ENCODE data around the gene KCNAB1.
A peak's percentile ranks its signal among the peaks of the same experiment; 100 is the strongest.

KCNAB1 gene

GRCh38 chr3:156530980-156531379 is 410.6 kb downstream of the KCNAB1 start:
- no peak for DNase-seq (ENCODE audit: low read depth in 3 of 3, low spot score in 1 of 3)

GRCh38 chr3:156532730-156533129 is 412.4 kb downstream of the KCNAB1 start:
- no peak for DNase-seq (ENCODE audit: low read depth in 3 of 3, low spot score in 1 of 3)

- no peak for DNase-seq (ENCODE audit: low read depth in 3 of 3, low spot score in 1 of 3)
Observed at GRCh38 chr3:156533205-156533604, 412.8 kb downstream of the KCNAB1 start.

GRCh38 chr3:156535162-156535627 is 414.8 kb downstream of the KCNAB1 start:
- DNase-seq (ENCODE audit: low read depth in 3 of 3, low spot score in 1 of 3) = no peak

- no peak for DNase-seq (ENCODE audit: low read depth in 3 of 3, low spot score in 1 of 3)
Observed at GRCh38 chr3:156535798-156536197, 415.4 kb downstream of the KCNAB1 start.

GRCh38 chr3:156536524-156537316 is 416.3 kb downstream of the KCNAB1 start:
- no peak for DNase-seq (ENCODE audit: low read depth in 3 of 3, low spot score in 1 of 3)

- no peak for DNase-seq (ENCODE audit: low read depth in 3 of 3, low spot score in 1 of 3)
Observed at GRCh38 chr3:156539051-156539450, 418.7 kb downstream of the KCNAB1 start.

GRCh38 chr3:156539802-156540201 is 419.4 kb downstream of the KCNAB1 start:
- DNase-seq (ENCODE audit: low read depth in 3 of 3, low spot score in 1 of 3) = no peak

GRCh38 chr3:156542101-156543042 is 422.0 kb downstream of the KCNAB1 start:
- DNase-seq (ENCODE audit: low read depth in 3 of 3, low spot score in 1 of 3) = no peak

GRCh38 chr3:156543043-156543555 is 422.7 kb downstream of the KCNAB1 start:
- DNase-seq (ENCODE audit: low read depth in 3 of 3, low spot score in 1 of 3) = no peak

GRCh38 chr3:156547637-156548036 is 427.3 kb downstream of the KCNAB1 start:
- no peak for DNase-seq (ENCODE audit: low read depth in 3 of 3, low spot score in 1 of 3)

GRCh38 chr3:156548041-156548687 is 427.8 kb downstream of the KCNAB1 start:
- DNase-seq (ENCODE audit: low read depth in 3 of 3, low spot score in 1 of 3) = no peak

- no peak for DNase-seq (ENCODE audit: low read depth in 3 of 3, low spot score in 1 of 3)
Observed at GRCh38 chr3:156548902-156549301, 428.5 kb downstream of the KCNAB1 start.

- no peak for DNase-seq (ENCODE audit: low read depth in 3 of 3, low spot score in 1 of 3)
Observed at GRCh38 chr3:156551261-156551660, 430.9 kb downstream of the KCNAB1 start.

- no peak for DNase-seq (ENCODE audit: low read depth in 3 of 3, low spot score in 1 of 3)
Observed at GRCh38 chr3:156551746-156552145, 431.4 kb downstream of the KCNAB1 start.

- no peak for DNase-seq (ENCODE audit: low read depth in 3 of 3, low spot score in 1 of 3)
Observed at GRCh38 chr3:156552973-156553372, 432.6 kb downstream of the KCNAB1 start.

- DNase-seq (ENCODE audit: low read depth in 3 of 3, low spot score in 1 of 3) = no peak
Observed at GRCh38 chr3:156553705-156554356, 433.5 kb downstream of the KCNAB1 start.

GRCh38 chr3:156554515-156554841 is 434.1 kb downstream of the KCNAB1 start:
- no peak for DNase-seq (ENCODE audit: low read depth in 3 of 3, low spot score in 1 of 3)

GRCh38 chr3:156554842-156555687 is 434.7 kb downstream of the KCNAB1 start, which contains the start of gene SSR3:
TSS of gene SSR3 (minus strand) at chr3:156555117. CDS start at chr3:156555089, 28 bp downstream.
- peak; percentile 91 to 96 (median 95) for DNase-seq (ENCODE audit: low read depth in 3 of 3, low spot score in 1 of 3)

- DNase-seq (ENCODE audit: low read depth in 3 of 3, low spot score in 1 of 3) = no peak
Observed at GRCh38 chr3:156558389-156558788, 438.0 kb downstream of the KCNAB1 start.
